Esophagus muscularis mucosa (tissue), 4 donors: Measurements from ENCODE around the gene TSPAN31. TPM values are rescaled to one million over a fixed set of nuclear protein-coding genes. Genes with fewer than 3 reads are reported as not detected.

Source experiments
- DNase-seq: peaks from one replicate; pipeline ENCODE4 v3.0.0-alpha.2; 2017; ENCODE audit errors: extremely low spot score
- H3K27ac ChIP-seq, 4 donors: fragments of 200-600 bp; sonication (generic); replicated peaks in 1 of 4; 1 replicate in 3 of 4; 2 replicates in 1 of 4; pipeline ENCODE4 v1.5.1; 2016 to 2019; ENCODE audit warnings: mild to moderate bottlenecking in 1 of 4
- H3K27me3 ChIP-seq, 4 donors: fragments of 200-600 bp; sonication (generic); one replicate each; pipeline versions ENCODE4 v1.5.1 to v1.6.0; 2016 to 2019
- H3K36me3 ChIP-seq, 4 donors: fragments of 200-600 bp; sonication (generic); one replicate each; pipeline ENCODE4 v1.5.1; 2016 to 2019
- H3K4me1 ChIP-seq, 4 donors: fragments of 200-600 bp; sonication (generic); one replicate each; pipeline ENCODE4 v1.5.1; 2016 to 2019
- H3K4me3 ChIP-seq, 4 donors: fragments of 200-600 bp; sonication (generic); 1 replicate in 2 of 4; 2 replicates in 2 of 4; pipeline ENCODE4 v1.5.1; 2016 to 2019; ENCODE audit warnings: mild to moderate bottlenecking in 4 of 4, moderate library complexity in 1 of 4
- H3K9me3 ChIP-seq, 4 donors: fragments of 200-600 bp; sonication (generic); 1 replicate in 3 of 4; 2 replicates in 1 of 4; pipeline ENCODE4 v1.5.1; 2016 to 2019
- CTCF ChIP-seq, 3 experiments: fragments of 200-600 bp in 2 of 3; fragments of 450-650 bp in 1 of 3; sonication (generic) in 2 of 3; IDR thresholded peaks; one replicate each; pipeline ENCODE4 v1.5.1; 2017 to 2019; ENCODE audit warnings: antibody characterized with exemption in 3 of 3, mild to moderate bottlenecking in 2 of 3, moderate library complexity in 1 of 3
- EP300 ChIP-seq: sonication (generic); formaldehyde crosslinking; IDR thresholded peaks from one replicate; pipeline ENCODE4 v1.6.1; 2017; ENCODE audit warnings: antibody characterized with exemption
- POLR2A ChIP-seq: fragments of 450-650 bp; IDR thresholded peaks from one replicate; pipeline ENCODE4 v1.6.1; 2017; ENCODE audit warnings: antibody characterized with exemption, moderate library complexity, mild to moderate bottlenecking, low read depth
- POLR2AphosphoS5 ChIP-seq, 2 donors: sonication (generic); formaldehyde crosslinking; IDR thresholded peaks; one replicate each; pipeline ENCODE4 v1.6.1; 2017; ENCODE audit warnings: antibody characterized with exemption in 2 of 2
- WGBS: methylation state at CpG from one replicate; pipeline ENCODE4 v1.1.5; 2018; 5-methylcytosine and 5-hydroxymethylcytosine counted together
- intact Hi-C: fragments of 100-400 bp; cut with DNase I; formaldehyde crosslinking; loops from one replicate; pipeline ENCODE4 v1.15.1; 2023
- total RNA-seq, 4 donors: library from RNA; depleted of rRNA; stranded (reverse); fragments of >200 nt; gene quantifications; one replicate each; pipeline versions ENCODE4 v1.1.0 to v1.2.1, GENCODE V29; 2016

TSPAN31 gene
- total RNA-seq, 4 donors from 2014 or later, result 34.3 to 45.1 (median 42.1) TPM

DNA sequence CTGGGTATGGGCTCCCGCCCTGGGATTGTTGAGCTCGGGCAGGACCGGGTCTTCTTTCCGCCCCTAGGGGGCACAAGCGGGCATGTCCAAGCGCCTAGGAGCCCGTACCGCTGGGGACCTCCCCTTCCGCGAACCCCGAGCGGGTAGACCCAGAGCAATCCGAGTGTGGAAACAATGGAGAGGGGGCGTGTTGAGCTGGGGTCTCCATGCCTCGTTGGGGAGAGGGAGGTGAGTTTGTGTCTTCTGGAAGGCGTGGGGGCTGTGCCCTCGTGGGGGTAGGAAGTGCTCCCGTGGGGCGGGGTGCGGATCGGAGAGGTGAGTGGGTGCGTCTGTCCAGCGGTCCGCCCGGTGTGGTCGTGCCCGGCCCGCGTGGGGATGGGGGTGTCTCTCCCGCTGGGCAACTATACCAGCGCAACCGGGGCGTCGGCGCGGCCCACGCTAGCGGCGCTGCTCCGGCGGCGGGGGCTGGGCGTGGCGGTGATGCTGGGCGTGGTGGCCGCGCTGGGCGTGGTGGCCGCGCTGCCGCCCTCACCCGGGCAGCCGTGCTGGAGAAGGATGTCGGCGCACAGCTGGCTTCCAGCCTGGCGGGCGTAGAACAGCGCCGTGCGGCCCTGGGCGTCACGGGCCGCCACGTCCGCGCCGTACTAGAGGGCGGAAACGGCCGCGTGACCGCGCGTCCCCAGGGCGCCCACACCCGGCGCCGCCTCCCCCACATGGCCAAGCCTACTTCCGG is 18.5 kb upstream of the TSPAN31 start:
- 24% methylated on average over 12 of the region's 79 CpGs for WGBS
- Histone ChIP-seq H3K36me3 (peaks cover 0 to 8% (median 8%) of the 10 kb centered on the region in 4 donors), H3K4me3 (peak overlapping the region; percentile 60 to 75 (median 65)), H3K9me3 (no peaks in the 10 kb centered on the region), H3K27me3 (peaks cover 6 to 57% (median 13%) of the 10 kb centered on the region in 4 donors), H3K4me1 (peaks cover 14 to 25% (median 21%) of the 10 kb centered on the region in 4 donors), H3K27ac (peak overlapping the region; percentile 43 to 56 (median 54))
- intact Hi-C loops, result no loop called here
- TF ChIP-seq CTCF (IDR thresholded peaks at IDR 0.05) (peak; percentile 52 to 77 (median 56)), POLR2A (no peak), POLR2AphosphoS5 (IDR thresholded peaks at IDR 0.05) (peak; percentile 29 to 33), EP300 (no peak)
- no peak for DNase-seq

DNA sequence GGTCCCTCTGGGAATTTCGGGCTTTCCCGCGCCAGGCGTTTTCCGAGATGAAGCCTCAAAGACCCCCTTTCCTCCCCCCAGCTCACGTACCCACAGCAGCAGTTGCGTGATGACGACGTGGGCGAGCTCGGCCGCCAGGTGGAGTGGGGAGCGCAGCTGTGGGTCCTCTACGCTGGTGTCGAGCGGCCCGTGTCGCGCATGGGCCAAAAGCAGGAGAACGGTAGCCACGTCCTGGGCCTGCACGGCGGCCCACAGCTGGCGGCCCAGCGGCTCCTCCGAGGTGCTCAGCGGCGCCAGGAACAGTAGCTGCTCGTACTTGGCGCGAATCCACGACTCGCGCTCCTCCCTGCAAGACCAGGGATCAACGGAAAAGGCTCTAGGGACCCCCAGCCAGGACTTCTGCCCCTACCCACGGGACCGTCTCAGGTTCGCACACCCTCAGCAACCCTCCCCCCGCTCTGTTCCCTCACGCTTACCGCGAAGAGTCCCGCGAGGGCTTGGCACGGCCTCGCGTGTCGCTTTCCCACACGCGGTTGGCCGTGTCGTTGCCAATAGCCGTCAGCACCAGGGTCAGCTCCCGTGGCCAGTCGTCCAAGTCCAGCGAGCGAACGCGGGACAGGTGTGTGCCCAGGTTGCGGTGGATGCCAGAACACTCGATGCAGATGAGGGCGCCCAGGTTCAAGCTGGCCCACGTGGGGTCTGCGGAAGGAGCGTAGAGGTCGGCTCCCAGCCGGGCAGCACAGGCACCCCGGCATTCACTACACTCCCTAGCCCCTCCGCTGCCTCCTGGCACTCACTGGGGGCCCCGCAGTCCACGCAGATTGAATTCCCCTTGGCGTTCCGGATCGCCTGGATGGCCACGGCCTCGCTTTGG is 17.7 kb upstream of the TSPAN31 start:
- 51% methylated on average over 69 of the region's 76 CpGs for WGBS
- Histone ChIP-seq H3K36me3 (peaks cover 0 to under 1% (median under 1%) of the 10 kb centered on the region in 4 donors), H3K27me3 (peaks cover 6 to 65% (median 13%) of the 10 kb centered on the region in 4 donors), H3K4me3 (peak overlapping the region; percentile 60 to 75 (median 65)), H3K9me3 (no peaks in the 10 kb centered on the region), H3K27ac (peak overlapping the region; percentile 43 to 56 (median 54)), H3K4me1 (peaks cover 14 to 25% (median 21%) of the 10 kb centered on the region in 4 donors)
- no peak for DNase-seq
- intact Hi-C loops, result no loop called here
- TF ChIP-seq EP300 (no peak), POLR2A (no peak), POLR2AphosphoS5 (IDR thresholded peaks at IDR 0.05) (peak in 1 of 2 donors; percentile 2), CTCF (IDR thresholded peaks at IDR 0.05) (peak; percentile 21 to 45 (median 27))

- H3K36me3 ChIP-seq, result no peaks in the 10 kb centered on the region
- H3K4me3 ChIP-seq, result no peak overlapping the region
- H3K27me3 ChIP-seq, result peaks cover 6 to 72% (median 13%) of the 10 kb centered on the region in 4 donors
- WGBS, result 63% methylated on average over 21 of the region's 21 CpGs
- no peak for DNase-seq
- H3K27ac ChIP-seq, result no peak overlapping the region
- TF ChIP-seq CTCF (IDR thresholded peaks at IDR 0.05) (no peak), POLR2AphosphoS5 (IDR thresholded peaks at IDR 0.05) (no peak), POLR2A (no peak), EP300 (no peak)
- H3K9me3 ChIP-seq, result no peaks in the 10 kb centered on the region
- peaks cover 14 to 25% (median 21%) of the 10 kb centered on the region in 4 donors for H3K4me1 ChIP-seq
- intact Hi-C loops, result no loop called here
Observed at GRCh38 chr12:57727758-57728395, 17.0 kb upstream of the TSPAN31 start.

DNA sequence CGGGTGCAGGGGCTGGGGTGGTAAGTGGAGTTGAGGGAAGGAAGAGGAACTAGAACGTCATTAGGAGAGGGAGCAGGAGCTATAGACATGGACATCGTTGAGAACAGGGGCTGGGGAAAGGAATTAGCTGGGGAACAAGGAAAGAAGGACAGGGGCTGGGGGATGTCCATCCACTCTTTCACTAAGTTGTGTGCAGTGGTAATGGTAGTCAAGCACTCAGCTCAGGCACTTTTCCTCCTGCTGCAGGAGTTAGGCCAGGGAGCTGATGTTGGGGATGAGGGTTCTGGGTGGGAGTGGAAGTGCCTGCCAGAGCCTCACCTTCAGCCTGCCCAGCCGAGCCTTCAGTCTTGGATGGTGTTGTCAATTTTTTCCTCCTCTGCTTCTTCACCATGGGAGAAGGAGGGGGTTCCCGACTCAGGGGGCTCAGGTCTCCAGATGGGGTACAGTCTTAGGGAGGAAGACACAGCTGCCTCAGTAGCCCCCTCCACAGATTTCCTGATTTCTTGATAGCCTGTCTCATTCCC is 15.5 kb upstream of the TSPAN31 start:
- intact Hi-C loops, result no loop called here
- 55% methylated on average over 5 of the region's 5 CpGs for WGBS
- Histone ChIP-seq H3K4me3 (no peak overlapping the region), H3K9me3 (no peaks in the 10 kb centered on the region), H3K4me1 (peaks cover 14 to 25% (median 21%) of the 10 kb centered on the region in 4 donors), H3K27me3 (peaks cover 7 to 86% (median 17%) of the 10 kb centered on the region in 4 donors), H3K27ac (no peak overlapping the region), H3K36me3 (no peaks in the 10 kb centered on the region)
- no peak for TF ChIP-seq CTCF (IDR thresholded peaks at IDR 0.05)
- no peak for TF ChIP-seq POLR2AphosphoS5 (IDR thresholded peaks at IDR 0.05)
- TF ChIP-seq EP300, result no peak
- TF ChIP-seq POLR2A, result no peak
- no peak for DNase-seq
